Ovary (tissue), 3 donors: Measurements from ENCODE around the gene HOOK2.

ENCODE experiments used
- EP300 ChIP-seq: sonication (generic); formaldehyde crosslinking; IDR thresholded peaks from one replicate; pipeline ENCODE4 v1.6.1; 2017; ENCODE audit warnings: antibody characterized with exemption
- POLR2A ChIP-seq: fragments of 450-650 bp; IDR thresholded peaks from one replicate; pipeline ENCODE4 v1.6.1; 2017; ENCODE audit warnings: antibody characterized with exemption, mild to moderate bottlenecking, moderate library complexity
- TF ChIP-seq, protein P1 (sequence below), 3 donors: fragments of 450-650 bp in 2 of 3; fragments of 200-600 bp in 1 of 3; IDR thresholded peaks; one replicate each; pipeline versions ENCODE4 v1.5.1 to v1.8.0; 2016 to 2022; ENCODE audit warnings: antibody characterized with exemption in 3 of 3, mild to moderate bottlenecking in 1 of 3
- donor health status: DM: no; HTN: no; CAD: no.

DNA sequence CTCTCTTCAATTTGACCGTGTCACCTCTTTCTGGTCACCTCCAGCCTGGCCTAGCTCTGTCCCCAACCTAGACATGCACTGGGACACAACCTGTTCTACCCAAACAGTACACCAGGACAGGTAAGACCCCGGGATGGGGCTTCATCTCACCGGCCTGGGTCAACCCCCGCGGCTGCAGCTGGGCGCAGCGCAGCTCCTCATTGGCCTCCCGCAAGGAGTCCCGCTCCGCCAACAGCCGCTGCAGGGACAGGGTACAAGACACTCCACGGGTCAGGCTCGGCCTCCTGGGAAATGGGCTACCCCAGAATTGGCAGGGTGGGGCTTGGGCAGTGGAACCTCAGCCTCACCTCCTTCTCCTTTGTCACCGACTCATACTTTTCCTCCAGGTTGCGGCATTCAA lies 7.7 kb downstream of the HOOK2 start:
- TF ChIP-seq, protein P1, sequence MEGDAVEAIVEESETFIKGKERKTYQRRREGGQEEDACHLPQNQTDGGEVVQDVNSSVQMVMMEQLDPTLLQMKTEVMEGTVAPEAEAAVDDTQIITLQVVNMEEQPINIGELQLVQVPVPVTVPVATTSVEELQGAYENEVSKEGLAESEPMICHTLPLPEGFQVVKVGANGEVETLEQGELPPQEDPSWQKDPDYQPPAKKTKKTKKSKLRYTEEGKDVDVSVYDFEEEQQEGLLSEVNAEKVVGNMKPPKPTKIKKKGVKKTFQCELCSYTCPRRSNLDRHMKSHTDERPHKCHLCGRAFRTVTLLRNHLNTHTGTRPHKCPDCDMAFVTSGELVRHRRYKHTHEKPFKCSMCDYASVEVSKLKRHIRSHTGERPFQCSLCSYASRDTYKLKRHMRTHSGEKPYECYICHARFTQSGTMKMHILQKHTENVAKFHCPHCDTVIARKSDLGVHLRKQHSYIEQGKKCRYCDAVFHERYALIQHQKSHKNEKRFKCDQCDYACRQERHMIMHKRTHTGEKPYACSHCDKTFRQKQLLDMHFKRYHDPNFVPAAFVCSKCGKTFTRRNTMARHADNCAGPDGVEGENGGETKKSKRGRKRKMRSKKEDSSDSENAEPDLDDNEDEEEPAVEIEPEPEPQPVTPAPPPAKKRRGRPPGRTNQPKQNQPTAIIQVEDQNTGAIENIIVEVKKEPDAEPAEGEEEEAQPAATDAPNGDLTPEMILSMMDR (IDR thresholded peaks at IDR 0.05), result no peak
- TF ChIP-seq EP300, result no peak
- TF ChIP-seq POLR2A, result no peak
